MG63 (cell line): ENCODE data around the gene KIF20A. TPM values are rescaled to one million over a fixed set of nuclear protein-coding genes. Genes with fewer than 3 reads are reported as not detected.

ENCODE experiments used
- DNase-seq: peaks from one replicate; pipeline ENCODE4 v3.0.0-alpha.2; 2020
- H3K27me3 ChIP-seq: fragments of 250-450 bp; sonication (Bioruptor Pico); 2 replicates; pipeline ENCODE4 v1.5.1; 2020; ENCODE audit warnings: mild to moderate bottlenecking, moderate library complexity
- H3K36me3 ChIP-seq: fragments of 250-450 bp; sonication (Bioruptor Pico); 2 replicates; pipeline ENCODE4 v1.5.1; 2020; ENCODE audit warnings: mild to moderate bottlenecking, moderate library complexity
- H3K4me3 ChIP-seq: fragments of 250-450 bp; sonication (Bioruptor Pico); 2 replicates; pipeline ENCODE4 v1.5.1; 2020; ENCODE audit warnings: mild to moderate bottlenecking, moderate library complexity
- H3K9me3 ChIP-seq: fragments of 250-450 bp; sonication (Bioruptor Pico); 2 replicates; pipeline ENCODE4 v1.5.1; 2020; ENCODE audit warnings: mild to moderate bottlenecking, moderate library complexity
- total RNA-seq: library from RNA; depleted of rRNA; stranded (reverse); fragments of >200 nt; shearing (Covaris generic); gene quantifications from 2 replicates; pipeline ENCODE4 v1.2.3, GENCODE V29; 2014; ENCODE audit warnings: low replicate concordance; rRNA removed

The KIF20A gene
- total RNA-seq, 1 experiment from 2014 or later = 129 TPM

- no peaks in the 10 kb centered on the region for H3K36me3 ChIP-seq
- H3K9me3 ChIP-seq = peaks cover 20% of the 10 kb centered on the region
- H3K27me3 ChIP-seq = peaks cover 2% of the 10 kb centered on the region; the same call in 1 of the 2 replicates
- DNase-seq = peak; percentile 95
- H3K4me3 ChIP-seq = no peak overlapping the region
These were observed 51.3 kb downstream of the KIF20A start for GRCh38 chr5:138230261-138230660.

GRCh38 chr5:138230981-138231589 is 52.2 kb downstream of the KIF20A start:
- peak; percentile 54 for DNase-seq
- H3K36me3 ChIP-seq = no peaks in the 10 kb centered on the region
- H3K27me3 ChIP-seq = peaks cover 2% of the 10 kb centered on the region; the same call in 1 of the 2 replicates
- H3K9me3 ChIP-seq = peaks cover 12% of the 10 kb centered on the region
- H3K4me3 ChIP-seq = no peak overlapping the region

- no peak for DNase-seq
- no peak overlapping the region for H3K4me3 ChIP-seq
- peaks cover 2% of the 10 kb centered on the region; the same call in 1 of the 2 replicates for H3K27me3 ChIP-seq
- no peaks in the 10 kb centered on the region for H3K9me3 ChIP-seq
- no peaks in the 10 kb centered on the region for H3K36me3 ChIP-seq
These were observed 54.4 kb downstream of the KIF20A start for GRCh38 chr5:138233280-138233679.

GRCh38 chr5:138234651-138235050 is 55.7 kb downstream of the KIF20A start:
- H3K27me3 ChIP-seq = peaks cover 8% of the 10 kb centered on the region

More at GRCh38 chr5:138234651-138235050, 55.7 kb downstream of the KIF20A start:
- DNase-seq = no peak
- no peak overlapping the region for H3K4me3 ChIP-seq
- H3K36me3 ChIP-seq = no peaks in the 10 kb centered on the region
- no peaks in the 10 kb centered on the region; the same call in 1 of the 2 replicates for H3K9me3 ChIP-seq

Other genes with a start within 250 kb of the KIF20A start
- gene FAM13B, start 146.0 kb upstream of the KIF20A start, total RNA-seq = 15.0 and 31.7 TPM in 2 replicates
- gene WNT8A, start 95.1 kb upstream of the KIF20A start, total RNA-seq = not detected in 2 replicates
- not detected in 2 replicates for gene NME5, start 39.7 kb upstream of the KIF20A start, total RNA-seq
- 64.9 and 106 TPM in 2 replicates for gene BRD8, start 482 bp upstream of the KIF20A start, total RNA-seq
- 33.8 and 44.3 TPM in 2 replicates for gene CDC23, start 34.2 kb downstream of the KIF20A start, total RNA-seq
- gene GFRA3, start 95.5 kb downstream of the KIF20A start, total RNA-seq = not detected in 2 replicates
- gene CDC25C, start 152.7 kb downstream of the KIF20A start, total RNA-seq = 20.2 and 23.9 TPM in 2 replicates
- gene FAM53C, start 159.2 kb downstream of the KIF20A start, total RNA-seq = 34.5 and 76.2 TPM in 2 replicates
- 41.6 and 42.9 TPM in 2 replicates for gene KDM3B, start 173.6 kb downstream of the KIF20A start, total RNA-seq